Gastroesophageal sphincter (tissue), 3 donors: ENCODE results near the gene BMERB1.

Experiments used
- POLR2A ChIP-seq, 2 donors: fragments of 450-650 bp; IDR thresholded peaks; one replicate each; pipeline ENCODE4 v1.6.1; 2017; ENCODE audit warnings: antibody characterized with exemption in 2 of 2, mild to moderate bottlenecking in 2 of 2, moderate library complexity in 1 of 2
- TF ChIP-seq, protein P1 (sequence below), 4 experiments: fragments of 200-600 bp in 2 of 4; fragments of 450-650 bp in 2 of 4; sonication (generic) in 1 of 4; IDR thresholded peaks; one replicate each; pipeline ENCODE4 v1.5.1; 2017 to 2019; ENCODE audit warnings: antibody characterized with exemption in 4 of 4, mild to moderate bottlenecking in 2 of 4, moderate library complexity in 2 of 4

DNA sequence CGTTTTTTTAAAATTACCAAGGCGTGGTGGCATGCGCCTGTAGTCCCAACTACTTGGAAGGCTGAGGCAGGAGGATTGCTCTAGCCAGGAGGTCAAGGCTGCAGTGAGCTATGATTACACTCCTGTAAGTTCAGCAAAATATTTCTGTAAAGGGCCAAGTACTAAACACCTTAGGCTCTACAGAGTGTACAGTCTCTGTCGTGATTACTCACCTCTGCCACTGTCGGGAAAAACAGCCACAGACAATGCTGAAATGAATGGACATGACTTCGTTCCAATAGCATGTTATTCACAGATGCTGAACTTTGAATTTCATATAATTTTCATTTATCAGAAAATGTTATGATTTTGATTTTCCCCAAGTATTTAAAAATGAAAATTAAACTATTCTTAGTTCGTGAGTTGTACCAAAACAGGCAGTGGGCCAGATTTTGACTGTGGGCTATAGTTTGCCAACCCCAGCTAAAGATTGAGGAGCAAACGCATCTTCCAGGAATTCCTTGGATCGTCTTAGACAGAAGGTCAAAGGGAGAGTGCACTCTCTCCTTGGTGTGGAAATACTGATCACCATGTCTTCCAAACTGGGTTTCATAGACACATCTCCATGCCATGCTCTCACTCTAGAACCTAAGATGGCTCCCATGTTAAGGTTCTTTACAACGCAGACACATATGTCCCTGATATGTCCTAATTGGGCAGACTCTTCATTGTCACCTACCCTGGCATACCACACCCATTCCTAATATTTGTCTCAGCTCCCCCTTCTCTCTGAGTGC lies 119.1 kb downstream of the BMERB1 start:
- no peak for TF ChIP-seq POLR2A (IDR thresholded peaks at IDR 0.05)
- TF ChIP-seq, protein P1, sequence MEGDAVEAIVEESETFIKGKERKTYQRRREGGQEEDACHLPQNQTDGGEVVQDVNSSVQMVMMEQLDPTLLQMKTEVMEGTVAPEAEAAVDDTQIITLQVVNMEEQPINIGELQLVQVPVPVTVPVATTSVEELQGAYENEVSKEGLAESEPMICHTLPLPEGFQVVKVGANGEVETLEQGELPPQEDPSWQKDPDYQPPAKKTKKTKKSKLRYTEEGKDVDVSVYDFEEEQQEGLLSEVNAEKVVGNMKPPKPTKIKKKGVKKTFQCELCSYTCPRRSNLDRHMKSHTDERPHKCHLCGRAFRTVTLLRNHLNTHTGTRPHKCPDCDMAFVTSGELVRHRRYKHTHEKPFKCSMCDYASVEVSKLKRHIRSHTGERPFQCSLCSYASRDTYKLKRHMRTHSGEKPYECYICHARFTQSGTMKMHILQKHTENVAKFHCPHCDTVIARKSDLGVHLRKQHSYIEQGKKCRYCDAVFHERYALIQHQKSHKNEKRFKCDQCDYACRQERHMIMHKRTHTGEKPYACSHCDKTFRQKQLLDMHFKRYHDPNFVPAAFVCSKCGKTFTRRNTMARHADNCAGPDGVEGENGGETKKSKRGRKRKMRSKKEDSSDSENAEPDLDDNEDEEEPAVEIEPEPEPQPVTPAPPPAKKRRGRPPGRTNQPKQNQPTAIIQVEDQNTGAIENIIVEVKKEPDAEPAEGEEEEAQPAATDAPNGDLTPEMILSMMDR (IDR thresholded peaks at IDR 0.05), result no peak
